ENCODE measurements around the gene SRRM3.
A peak's percentile ranks its signal among the peaks of the same experiment; 100 is the strongest.
"Not testable (repeated sequence)": the region's sequence is repeated elsewhere in the genome, so short reads cannot be mapped to it uniquely, and the experiment has no call there.

The SRRM3 gene

GRCh38 chr7:76292911-76293310 is 91.2 kb downstream of the SRRM3 start:
- DNase-seq: not testable (repeated sequence)

GRCh38 chr7:76293407-76293901 is 91.8 kb downstream of the SRRM3 start:
- DNase-seq: no peak

GRCh38 chr7:76294344-76295024 is 92.8 kb downstream of the SRRM3 start:
- DNase-seq: no peak

GRCh38 chr7:76296743-76297740 is 95.3 kb downstream of the SRRM3 start:
- DNase-seq: no peak

- DNase-seq: no peak
Measured at GRCh38 chr7:76300166-76300731, 98.6 kb downstream of the SRRM3 start.

- DNase-seq: no peak
Measured at GRCh38 chr7:76301000-76301399, 99.3 kb downstream of the SRRM3 start.

- DNase-seq: peak; percentile 16 to 64 (median 38)
Measured at GRCh38 chr7:76302347-76303201, 100.9 kb downstream of the SRRM3 start, which contains the start of gene HSPB1. Gene HSPB1, plus strand, starts transcription at chr7:76302673. Its CDS starts 40 bp downstream, at chr7:76302713.

- DNase-seq: peak; percentile 37 to 87 (median 77)
Measured at GRCh38 chr7:76303202-76304147, 101.8 kb downstream of the SRRM3 start.

GRCh38 chr7:76304888-76305375 is 103.2 kb downstream of the SRRM3 start:
- DNase-seq: no peak

GRCh38 chr7:76308874-76309273 is 107.2 kb downstream of the SRRM3 start:
- DNase-seq: not testable (repeated sequence)

GRCh38 chr7:76309341-76310101 is 107.8 kb downstream of the SRRM3 start:
- not testable (repeated sequence) for DNase-seq

- DNase-seq: no peak
Measured at GRCh38 chr7:76310102-76310957, 108.6 kb downstream of the SRRM3 start.

GRCh38 chr7:76311838-76312237 is 110.1 kb downstream of the SRRM3 start:
- DNase-seq: not testable (repeated sequence)

- peak; percentile 86 to 96 (median 92) for DNase-seq
Measured at GRCh38 chr7:76314042-76314721, 112.5 kb downstream of the SRRM3 start.

GRCh38 chr7:76314740-76315139 is 113.0 kb downstream of the SRRM3 start:
- not testable (repeated sequence) for DNase-seq

GRCh38 chr7:76315364-76315763 is 113.7 kb downstream of the SRRM3 start:
- DNase-seq: no peak

GRCh38 chr7:76316984-76317781 is 115.5 kb downstream of the SRRM3 start:
- DNase-seq: no peak

All from stimulated activated naive CD4-positive, alpha-beta T cell (primary cell).